Measurements from ENCODE around the gene DNHD1.

DNHD1 gene, protein sequence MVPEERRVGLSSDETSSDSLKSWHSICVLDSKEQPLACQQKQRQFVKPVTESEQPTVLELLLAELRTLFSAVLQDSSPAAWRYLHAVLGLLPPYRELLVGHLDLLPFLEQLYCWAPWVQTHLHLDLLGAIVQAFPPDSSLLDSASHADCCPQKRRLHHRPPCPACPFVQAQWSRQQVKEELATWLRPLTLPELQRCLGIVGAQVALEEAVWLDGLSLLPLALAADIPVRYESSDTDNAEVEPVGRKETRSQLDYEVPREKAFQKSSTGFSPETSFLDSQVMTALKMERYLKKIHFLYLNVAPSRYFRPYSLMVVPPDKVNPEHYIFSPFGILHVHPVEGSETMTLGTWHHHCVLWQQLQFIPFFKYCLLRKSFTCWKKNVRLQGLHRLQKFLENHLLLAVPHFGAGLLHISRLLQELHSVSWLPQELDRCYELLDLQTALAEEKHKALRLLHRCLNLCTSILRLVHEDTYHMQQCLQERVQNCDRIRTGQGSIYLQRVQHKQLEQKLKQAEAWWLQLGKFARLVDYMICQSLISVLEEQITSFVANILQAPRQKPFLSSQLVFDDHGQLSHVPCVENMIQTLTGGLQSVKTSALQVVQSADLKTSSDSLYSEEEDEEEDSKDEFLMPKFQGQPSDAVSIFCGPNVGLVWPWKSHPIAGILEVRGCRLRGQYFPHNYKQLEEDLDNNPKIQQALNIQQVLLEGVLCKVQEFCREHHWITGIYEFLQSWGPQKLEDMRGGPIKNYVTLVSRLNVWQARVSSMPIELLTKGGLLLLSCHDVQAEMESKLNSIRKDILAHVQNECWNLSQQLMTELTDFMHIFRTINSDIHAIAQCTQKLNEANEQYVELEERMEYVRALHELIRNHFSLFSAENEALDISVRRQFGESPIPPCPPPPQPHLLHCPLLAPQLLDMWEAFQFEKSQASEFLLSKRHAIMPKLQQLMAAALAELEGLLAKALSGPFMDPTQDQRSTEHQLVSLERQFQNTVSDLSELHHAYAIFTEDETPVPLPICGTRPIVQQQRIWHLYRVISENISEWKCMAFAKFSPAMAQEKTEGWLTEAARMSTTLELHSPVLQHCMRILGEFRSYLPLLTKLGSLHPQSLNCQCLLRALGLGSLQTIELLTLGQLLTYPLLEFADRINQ (N-terminal part only)

DNA sequence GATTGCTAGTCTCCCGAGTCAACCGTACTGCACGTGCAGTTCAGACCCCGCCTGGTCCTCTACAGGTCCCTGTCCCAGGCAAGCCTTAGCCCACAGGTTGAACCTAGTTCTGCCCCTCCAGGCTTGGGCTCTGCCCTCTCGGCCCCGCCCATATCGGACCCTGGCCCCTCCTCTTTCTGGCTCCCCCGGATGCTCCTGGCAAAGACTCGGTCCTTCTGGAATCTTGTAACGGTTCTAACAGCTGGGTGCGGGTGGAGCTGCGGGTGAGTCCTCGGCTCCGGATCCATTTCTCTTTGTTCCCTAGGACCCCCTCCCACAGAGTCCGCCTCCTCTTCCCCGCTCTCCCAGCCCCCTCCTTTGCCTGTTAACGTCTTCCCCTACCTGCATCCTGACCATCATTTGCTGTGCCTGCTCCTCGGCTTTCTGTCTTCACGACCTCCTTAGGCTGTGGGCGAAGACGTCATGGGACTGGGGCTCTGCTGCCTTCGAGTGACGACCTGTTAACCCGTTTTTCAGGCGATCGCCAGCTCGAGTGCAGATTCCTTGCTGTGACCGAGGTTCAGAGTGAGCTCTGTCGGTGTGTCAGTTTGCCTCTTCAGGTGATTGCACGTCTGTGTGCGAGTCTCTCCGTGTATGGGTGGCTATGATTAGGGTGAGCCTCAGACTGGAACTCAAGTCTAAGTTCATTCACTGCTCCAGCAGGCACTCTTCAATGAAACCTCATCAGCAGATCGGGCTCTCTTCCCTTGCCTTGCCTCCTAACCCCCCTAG, at the start of gene DNHD1:
Gene DNHD1, plus strand, starts transcription at position 212 of the 771 bp plus-strand sequence. CDS start 936 bp downstream, outside the sequence.
- no peak for DNase-seq (ENCODE audit: extremely low read depth, low read depth)
- TF ChIP-seq, protein P1, sequence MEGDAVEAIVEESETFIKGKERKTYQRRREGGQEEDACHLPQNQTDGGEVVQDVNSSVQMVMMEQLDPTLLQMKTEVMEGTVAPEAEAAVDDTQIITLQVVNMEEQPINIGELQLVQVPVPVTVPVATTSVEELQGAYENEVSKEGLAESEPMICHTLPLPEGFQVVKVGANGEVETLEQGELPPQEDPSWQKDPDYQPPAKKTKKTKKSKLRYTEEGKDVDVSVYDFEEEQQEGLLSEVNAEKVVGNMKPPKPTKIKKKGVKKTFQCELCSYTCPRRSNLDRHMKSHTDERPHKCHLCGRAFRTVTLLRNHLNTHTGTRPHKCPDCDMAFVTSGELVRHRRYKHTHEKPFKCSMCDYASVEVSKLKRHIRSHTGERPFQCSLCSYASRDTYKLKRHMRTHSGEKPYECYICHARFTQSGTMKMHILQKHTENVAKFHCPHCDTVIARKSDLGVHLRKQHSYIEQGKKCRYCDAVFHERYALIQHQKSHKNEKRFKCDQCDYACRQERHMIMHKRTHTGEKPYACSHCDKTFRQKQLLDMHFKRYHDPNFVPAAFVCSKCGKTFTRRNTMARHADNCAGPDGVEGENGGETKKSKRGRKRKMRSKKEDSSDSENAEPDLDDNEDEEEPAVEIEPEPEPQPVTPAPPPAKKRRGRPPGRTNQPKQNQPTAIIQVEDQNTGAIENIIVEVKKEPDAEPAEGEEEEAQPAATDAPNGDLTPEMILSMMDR (IDR thresholded peaks at IDR 0.05; ENCODE audit: low read depth, low read length), result no peak

DNA sequence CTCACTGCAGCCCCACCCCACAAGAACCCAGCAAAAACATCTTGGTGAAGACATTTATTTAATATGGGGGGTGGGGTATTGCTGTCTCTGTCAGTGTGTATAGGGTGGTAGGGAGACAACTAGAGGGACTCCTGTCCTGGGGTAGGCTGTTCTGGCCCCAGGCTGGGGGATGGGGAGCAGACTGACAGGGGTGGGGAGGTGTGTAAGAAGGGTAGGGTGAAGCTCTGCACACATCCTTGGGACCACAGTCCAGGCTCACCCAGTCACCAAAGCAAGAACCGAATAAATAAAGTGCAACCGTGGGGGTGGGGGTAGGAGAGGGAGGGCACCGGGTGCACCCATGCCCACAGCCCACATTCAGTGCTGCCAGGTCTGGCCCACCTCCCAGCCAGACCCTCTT, 48.5 kb upstream of the DNHD1 start:
- no peak for DNase-seq (ENCODE audit: extremely low read depth, low read depth)
- TF ChIP-seq, protein P1 (IDR thresholded peaks at IDR 0.05; ENCODE audit: low read depth, low read length), result no peak

DNA sequence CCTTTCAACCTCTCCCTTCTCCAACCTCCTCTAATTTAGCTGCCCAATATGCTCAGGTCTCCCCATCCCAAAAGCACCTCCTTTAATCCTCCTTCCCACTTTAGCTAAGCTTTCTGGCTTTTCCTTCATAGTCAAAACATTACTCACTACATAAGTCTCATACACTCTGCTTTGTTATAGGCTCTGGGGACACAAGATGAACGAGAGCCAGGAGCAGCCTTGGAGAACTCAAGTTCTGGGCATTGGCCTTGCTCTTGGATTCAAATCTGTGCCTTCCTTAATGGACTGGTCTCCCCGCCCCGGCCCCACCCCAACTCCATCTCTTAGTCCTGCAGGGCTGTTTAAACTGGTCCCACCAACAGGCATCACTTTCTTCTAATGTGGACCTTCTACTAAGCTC, 44.9 kb upstream of the DNHD1 start:
- TF ChIP-seq, protein P1 (IDR thresholded peaks at IDR 0.05; ENCODE audit: low read depth, low read length), result no peak
- no peak for DNase-seq (ENCODE audit: extremely low read depth, low read depth)

DNA sequence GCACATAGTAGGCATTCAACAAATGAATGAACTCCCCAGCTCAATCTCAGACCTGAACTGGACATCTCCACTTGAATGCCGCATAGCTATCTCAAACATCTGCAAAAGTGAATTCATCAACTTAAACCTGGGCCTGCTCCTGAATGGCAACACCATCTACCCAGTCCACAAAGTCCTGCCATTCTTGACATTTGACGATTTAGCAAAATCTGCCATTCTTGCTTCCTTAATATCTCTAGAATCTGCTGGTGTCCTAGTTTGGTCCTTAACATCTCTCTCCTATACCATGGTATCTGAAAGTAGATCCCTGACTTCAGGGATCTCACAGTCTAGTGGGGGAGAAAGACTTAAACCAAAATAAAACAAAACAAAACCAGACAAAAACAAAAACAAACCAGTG, 43.9 kb upstream of the DNHD1 start:
- DNase-seq (ENCODE audit: extremely low read depth, low read depth), result no peak
- TF ChIP-seq, protein P1 (IDR thresholded peaks at IDR 0.05; ENCODE audit: low read depth, low read length), result no peak

DNA sequence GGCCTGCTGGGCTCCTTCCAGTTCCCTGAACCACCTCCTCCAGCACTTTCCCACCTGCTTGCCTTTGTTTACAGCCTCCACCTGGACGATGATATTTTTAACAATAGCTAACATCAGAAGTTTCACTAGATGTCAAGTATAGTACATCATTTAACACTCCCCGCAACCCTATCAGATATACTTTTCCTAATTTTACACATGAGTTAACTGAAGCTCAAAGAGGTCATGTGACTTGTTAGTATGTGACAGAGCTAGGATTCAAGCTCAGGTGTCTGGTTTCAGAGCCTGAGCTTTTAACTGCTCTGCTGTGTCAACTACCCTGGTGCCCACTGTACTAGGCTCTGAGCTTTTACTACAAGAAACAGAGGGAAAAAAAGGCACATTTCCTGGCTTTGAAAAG, 42.0 kb upstream of the DNHD1 start:
- TF ChIP-seq, protein P1 (IDR thresholded peaks at IDR 0.05; ENCODE audit: low read depth, low read length), result no peak
- no peak for DNase-seq (ENCODE audit: extremely low read depth, low read depth)

DNA sequence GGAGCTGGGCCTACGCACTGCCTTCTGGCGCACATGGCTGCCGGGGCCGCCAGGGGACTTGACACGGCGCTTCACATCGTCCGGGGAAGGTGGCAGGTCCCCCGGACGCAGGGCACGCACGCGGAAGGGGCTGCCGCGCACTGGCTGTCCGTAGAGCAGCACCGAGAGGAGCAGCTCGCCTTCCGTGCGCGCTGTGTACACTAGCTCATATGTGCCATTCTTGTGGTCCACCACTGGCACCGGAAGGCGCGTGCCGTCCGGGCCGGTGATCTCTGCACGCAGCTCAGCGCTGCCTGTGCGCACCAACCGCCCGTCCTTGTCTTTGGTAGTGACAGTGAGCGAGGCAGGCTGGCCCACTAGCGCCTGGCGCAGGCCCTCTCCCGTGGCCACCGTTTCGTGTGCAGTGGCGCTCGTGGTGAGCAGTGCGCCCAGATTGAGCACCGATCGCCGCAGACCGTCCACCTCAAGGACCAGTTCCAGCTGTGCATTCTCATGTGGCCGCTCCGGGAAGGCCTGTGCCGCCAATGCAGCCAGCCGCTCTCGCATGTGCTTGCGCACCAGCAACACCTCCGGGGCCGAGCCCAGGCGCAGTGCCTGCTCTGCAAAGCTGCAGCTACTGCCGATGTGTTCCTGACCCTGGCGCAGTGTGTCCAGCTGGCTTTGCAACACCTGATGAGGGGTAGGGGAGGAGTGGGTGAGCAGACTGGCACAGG, 40.6 kb upstream of the DNHD1 start:
- TF ChIP-seq, protein P1 (IDR thresholded peaks at IDR 0.05; ENCODE audit: low read depth, low read length), result no peak
- no peak for DNase-seq (ENCODE audit: extremely low read depth, low read depth)
